GM18951 (cell line): ENCODE results near the gene ERN2.
"Not testable (repeated sequence)": the region's sequence is repeated elsewhere in the genome, so short reads cannot be mapped to it uniquely, and the experiment has no call there.

ENCODE experiments used
- POLR2A ChIP-seq: IDR thresholded peaks from 4 replicates; pipeline ENCODE4 v1.6.1; 2011; ENCODE audit warnings: mild to moderate bottlenecking; ENCODE audit not compliant: insufficient read length, insufficient read depth; ENCODE audit errors: extremely low read depth
- in situ Hi-C: fragments of 300-500 bp; cut with MboI; formaldehyde crosslinking; loops from one replicate; pipeline ENCODE4 v1.12.0; 2022; ENCODE audit warnings: low sequenced_read_pairs, mixed read lengths, inconsistent platforms; ENCODE audit not compliant: unreplicated experiment

ERN2 gene

DNA sequence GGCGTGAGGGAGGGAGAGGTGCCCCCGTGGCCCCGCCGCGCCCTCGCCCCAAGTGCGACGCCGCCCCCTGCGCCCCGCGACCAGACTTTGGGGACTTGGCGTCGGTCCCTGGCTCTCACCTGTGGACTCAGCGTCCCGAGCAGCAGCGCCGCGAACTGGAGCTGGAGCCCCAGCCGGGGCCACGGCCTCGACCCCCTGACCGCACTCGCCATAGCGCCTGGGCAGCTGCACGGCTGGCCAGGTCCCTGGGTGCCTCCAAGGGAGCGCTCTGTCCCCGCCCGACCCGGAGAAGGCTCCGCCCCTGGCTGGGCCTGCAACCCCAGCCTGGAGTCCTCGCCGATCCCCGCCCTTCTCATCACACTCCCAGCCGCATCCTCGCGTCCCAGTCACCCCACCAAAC lies at the start of gene ERN2:
ERN2 (minus strand) TSS at position 247 of the 400 bp plus-strand sequence; CDS start at position 212, 35 bp downstream.
- TF ChIP-seq POLR2A: no peak
- in situ Hi-C loops: no loop called here

DNA sequence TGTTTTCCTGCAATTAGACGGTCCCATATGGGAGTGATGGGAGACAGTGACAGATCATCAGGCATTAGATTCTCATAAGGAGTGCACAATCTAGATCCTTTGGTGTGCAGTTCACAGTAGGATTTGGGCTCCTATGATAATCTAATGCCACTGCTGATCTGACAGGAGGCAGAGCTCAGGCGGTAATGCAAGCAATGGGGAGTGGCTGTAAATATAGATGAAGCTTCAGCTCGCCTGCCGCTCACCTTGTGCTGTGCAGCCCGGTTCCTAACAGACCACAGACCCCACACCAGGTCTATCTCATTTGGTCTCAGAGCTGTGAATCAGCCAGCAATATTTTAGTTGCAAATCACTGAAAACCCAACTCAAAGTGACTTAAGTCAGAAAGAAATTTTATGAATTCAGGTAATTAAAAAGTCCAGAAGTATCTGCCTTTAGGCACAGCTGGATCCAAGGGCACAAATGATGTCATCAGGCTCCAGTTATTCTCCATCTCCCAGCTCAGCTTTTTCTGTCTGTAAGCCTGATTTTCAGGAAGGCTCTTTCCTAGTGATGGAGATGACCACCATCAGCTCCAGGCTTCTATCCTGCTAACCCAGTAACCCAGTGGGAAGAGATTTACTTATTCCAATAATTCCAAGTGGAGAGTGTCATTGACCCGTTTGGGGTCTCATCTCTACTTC lies 45.1 kb upstream of the ERN2 start:
- TF ChIP-seq POLR2A: no peak
- in situ Hi-C loops: no loop called here

DNA sequence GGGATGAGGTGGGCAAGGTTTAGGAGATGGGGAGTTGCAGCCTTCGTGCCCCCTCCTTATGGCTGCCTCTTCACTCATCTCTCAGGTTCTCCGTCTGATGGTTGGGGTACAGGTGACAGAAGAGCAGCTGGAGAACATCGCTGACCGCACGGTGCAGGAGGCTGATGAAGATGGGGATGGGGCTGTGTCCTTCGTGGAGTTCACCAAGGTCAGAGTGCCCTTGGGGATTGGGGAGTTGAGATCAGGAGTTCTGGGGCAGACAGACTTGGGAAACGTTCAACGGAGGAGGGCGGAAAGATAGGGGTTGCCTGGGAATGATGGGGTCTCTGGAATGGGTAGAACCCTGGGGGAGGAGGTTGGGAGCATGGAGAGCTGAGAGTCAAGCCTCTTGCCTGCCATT lies 44.1 kb upstream of the ERN2 start:
- in situ Hi-C loops: no loop called here
- TF ChIP-seq POLR2A: no peak

DNA sequence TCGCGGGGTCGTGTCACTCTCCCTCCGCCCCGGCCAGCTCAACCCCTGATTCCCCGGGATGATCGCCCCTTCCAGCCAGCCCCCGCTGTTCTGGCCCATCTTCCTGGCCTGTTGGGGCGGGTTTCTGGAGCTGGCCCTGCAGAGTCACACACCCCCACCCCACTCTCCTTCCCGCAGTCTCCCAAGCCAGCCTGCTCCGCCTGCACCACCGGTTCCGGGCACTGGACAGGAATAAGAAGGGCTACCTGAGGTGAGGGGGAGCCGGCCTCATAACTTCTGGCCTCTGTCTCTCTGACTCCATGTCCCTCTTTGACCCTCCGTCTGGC lies 42.4 kb upstream of the ERN2 start:
- no peak for TF ChIP-seq POLR2A
- in situ Hi-C loops: no loop called here

DNA sequence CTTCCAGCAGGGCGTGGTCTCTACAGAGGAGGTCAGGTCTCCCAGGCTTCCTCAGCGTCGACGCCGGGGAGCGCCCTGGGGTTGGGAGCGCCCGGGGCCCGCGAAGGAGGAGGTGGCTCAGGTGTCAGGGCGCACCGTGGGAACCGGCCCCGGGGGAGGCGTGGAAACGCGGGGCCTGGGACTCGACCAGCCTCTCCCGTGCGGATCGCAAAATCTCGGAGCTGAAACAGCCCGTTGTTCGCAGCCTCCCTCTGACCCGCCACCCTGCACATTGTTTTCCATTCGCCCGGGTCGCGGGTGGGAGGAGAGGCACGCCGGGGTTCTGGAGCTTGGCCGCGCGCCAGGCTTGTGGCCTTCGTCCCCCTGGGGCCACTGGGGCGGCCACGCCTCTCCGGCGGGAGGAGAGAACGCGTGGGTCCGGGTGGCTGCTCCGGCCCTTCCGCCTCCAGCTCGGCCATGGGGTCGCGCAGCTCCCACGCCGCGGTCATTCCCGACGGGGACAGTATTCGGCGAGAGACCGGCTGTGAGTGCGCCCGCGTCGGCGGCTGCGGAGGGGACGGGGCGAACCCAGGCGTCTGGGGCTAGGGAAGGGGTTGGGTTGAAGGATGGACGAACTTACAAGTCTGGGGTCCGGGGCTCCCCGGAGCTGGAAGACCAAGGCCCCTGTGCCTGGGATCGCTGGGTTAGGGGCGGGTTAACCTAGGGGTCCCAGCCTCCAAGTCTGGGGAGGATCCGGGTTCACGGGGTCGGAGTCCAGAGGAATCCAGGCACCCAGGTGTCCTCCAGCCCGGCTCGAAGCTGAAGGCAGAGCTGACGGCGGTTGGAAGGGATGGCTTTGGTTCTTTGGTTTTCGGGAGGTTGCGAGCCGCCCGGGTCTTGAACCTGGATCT lies 41.8 kb upstream of the ERN2 start, which contains the start of gene CHP2:
CHP2 (plus strand) TSS at position 433 of the 890 bp plus-strand sequence; CDS start at position 457, 24 bp downstream.
- in situ Hi-C loops: no loop called here
- no peak for TF ChIP-seq POLR2A

DNA sequence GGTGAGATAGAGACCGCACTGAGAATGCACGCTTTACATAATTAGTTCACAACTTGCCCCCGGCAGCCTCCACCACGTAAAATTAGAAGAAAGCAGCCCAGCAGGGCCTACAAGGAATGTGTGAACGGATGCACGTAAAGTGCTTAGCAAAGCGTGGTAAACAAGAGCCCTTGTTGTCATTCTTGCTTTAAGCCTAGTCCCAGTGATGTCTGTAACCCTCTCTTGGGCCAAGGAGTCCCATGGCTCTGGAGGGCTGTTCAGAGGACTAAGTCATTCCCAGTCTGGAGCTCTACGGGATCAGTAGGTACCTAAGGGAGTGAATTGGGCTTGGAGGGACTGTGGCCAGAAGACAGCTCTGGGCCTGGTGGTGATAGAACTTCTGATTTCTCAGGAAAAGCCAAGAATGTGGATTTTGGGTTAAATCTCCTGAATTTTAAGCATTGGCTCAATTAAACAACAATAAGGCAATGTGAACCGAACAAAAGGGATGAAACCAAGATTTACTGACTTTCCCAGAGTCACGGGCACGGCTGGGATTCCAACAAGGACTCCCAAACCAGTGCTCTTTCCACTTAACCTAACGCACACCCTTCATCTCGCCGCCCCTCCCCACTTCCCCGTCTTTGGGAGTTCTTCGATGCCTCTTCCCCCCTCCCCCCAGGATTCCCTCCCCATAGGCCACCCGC lies 41.0 kb upstream of the ERN2 start:
- TF ChIP-seq POLR2A: no peak
- in situ Hi-C loops: no loop called here

DNA sequence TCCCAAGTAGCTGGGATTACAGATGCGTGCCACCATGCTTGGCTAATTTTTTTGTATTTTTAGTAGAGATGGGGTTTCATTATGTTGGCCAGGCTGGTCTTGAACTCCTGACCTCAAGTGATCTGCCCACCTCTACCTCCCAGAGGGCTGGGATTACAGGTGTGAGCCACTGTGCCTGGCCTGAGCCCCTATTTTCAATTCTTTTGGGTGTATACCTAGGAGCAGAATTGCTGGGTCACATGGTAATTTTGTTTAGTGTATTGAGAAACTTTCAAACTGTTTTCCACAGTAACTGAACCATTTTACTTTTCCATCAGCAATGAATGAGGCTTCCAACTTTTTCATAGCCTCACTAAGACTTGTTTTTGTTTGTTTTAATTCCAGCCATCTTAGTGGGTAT lies 38.0 kb upstream of the ERN2 start:
- in situ Hi-C loops: not testable (repeated sequence)

DNA sequence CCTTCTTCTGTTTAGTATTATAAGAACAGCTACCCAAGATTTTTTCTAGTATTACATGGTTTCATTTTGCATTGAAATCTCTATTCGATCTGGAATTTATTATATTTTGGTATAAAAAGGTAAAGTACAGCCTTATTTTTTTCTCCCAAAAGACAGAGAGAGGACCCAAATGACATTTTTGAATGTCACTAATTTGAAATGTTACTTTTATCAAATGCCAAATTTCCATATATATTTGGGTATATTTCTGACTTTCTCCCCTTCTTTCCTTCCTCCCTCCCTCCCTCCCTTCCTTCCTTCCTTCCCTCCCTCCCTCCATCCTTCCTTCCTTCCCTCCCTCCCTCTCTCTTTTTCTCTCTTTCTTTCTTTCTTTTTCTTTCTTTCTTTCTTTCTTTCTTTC lies 35.6 kb upstream of the ERN2 start:
- in situ Hi-C loops: no loop called here
- no peak for TF ChIP-seq POLR2A

DNA sequence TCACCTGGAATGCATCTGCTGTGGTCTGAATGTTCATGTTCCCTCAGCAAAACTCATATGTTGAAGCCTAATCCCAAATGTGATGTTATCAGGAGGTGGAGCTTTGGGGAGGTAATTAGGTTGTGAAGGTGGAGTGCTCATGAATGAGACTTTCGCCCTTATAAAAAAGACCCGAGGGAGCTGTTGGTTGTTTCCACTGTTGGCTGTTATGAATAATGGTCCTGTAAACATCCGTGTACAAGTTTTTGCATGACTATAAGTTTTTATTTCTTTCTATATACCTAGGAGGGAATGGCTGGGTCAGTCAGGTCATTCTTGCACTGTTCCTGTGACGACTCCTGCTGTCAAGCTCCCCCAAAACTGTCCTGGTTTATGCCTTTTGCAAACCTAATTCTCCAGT lies 32.2 kb upstream of the ERN2 start:
- no peak for TF ChIP-seq POLR2A
- in situ Hi-C loops: no loop called here

DNA sequence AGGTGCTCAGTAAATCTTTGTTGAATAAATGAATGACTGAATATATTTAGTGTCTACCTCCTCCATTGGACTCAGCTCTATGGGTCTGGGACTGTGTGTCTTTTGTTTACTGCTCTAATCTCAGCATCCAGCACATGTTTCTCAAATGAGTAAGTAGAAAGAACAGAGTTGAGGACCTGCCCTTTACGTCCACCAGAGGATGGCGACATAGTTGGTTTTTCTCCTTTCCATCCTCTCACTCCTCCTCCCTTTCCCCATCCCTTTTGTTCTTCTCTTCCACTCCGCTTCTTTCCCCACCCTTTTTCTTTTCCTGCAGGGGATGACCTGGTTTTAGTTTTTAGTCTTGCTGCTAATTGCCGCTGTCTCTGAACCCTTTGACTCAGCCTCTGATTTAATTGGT lies 29.7 kb upstream of the ERN2 start:
- TF ChIP-seq POLR2A: no peak
- in situ Hi-C loops: no loop called here

DNA sequence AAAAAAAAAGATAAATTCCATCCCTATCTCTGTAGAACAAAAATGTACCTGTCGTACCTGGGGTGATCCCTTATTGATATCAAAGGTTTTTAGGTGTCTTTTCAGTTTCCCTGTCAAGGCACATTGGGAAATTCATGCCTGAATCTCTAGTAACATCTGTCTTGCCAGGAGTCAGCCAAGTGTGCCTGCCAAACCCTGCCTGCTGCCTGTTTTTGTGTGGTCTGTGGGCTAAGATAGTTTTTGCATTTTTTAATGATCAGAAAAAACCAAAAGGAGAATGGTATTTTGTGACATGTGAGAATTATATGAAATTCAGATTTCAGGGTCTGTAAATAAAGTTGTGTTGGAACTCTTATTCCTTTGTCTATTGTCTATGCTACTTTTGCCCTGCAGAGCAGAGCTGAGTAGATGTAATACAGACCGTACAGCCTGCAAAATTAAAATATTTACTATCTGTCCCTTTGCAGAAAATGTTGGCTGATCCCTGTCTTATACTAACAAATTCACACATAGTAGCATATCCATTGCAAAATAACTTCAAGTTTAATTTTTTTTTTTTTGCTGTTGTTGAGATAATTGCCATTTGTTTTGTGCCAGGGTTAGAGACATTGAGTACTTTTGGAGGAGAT lies 28.8 kb upstream of the ERN2 start:
- TF ChIP-seq POLR2A: no peak
- in situ Hi-C loops: no loop called here

DNA sequence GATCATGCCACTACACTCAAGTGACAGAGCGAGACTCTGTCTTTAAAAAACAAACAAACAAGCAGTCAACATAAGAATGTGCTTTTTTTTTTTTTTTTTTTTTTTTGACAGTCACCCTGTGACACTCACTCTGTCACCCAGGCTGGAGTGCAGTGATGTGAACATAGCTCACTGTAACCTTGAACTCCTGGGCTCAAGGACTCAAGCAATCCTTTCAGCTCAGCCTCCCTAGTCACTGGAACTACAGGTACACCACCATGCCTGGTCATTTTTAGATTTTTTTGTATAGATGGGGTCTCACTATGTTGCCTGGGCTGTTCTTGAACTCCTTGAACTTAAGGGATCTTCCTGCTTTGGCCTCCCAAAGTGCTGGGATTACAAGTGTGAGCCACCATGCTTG lies 26.5 kb upstream of the ERN2 start:
- in situ Hi-C loops: no loop called here
- no peak for TF ChIP-seq POLR2A

DNA sequence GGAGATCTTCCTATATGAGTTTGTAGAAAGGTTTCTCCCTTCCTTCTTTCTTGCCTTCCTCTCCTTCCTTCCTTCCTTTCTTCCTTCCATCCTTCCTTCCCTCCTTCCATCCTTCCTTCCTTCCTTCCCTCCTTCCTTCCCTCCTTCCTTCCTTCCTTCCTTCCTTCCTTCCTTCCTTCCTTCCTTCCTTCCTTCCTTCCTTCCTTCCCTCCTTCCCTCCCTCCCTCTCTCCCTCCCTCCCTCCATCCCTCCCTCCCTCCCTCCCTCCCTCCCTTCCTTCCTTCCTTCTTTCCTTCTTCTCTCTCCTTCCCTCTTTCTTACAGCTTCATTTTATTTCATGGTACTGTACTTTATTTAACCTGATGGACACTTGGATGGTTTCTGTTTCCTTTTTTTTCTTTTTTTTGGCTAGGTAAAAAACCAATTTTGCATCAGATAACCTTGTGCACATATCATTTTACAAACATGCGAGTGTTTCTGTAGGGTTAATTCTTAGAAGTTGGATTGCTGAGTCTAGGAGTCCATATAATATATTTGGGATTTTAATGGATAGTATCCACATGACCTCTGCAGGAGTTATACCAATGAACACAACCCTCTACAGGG lies 24.5 kb upstream of the ERN2 start:
- in situ Hi-C loops: not testable (repeated sequence)
